HTERT RPE-1 (cell line): ENCODE measurements around the gene BCAS3.

Experiments used
- in situ Hi-C: fragments of 300-500 bp; cut with MboI; formaldehyde crosslinking; loops from 4 replicates; pipeline ENCODE4 v1.14.3; 2020; ENCODE audit warnings: low sequenced_read_pairs

Gene BCAS3

DNA sequence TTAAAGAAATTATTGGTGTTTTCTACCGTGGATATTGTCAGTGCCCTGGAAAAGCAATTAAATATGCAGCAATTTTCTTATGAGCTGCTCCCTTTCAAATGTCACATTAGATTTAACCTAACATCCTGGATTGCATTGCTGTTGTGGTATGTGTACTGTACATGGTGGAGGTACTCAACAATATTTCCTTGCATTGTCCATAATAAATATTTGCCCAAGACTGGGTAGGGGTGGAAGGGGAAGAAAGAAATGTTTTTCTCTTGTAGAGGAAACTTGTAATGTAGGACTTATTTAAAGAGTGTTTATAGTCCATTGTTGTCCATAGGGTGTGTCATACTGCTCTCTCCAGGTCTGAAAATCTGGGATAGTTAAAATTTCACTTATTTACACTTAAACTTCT is 375.8 kb downstream of the BCAS3 start:
- in situ Hi-C loops = no loop called here

DNA sequence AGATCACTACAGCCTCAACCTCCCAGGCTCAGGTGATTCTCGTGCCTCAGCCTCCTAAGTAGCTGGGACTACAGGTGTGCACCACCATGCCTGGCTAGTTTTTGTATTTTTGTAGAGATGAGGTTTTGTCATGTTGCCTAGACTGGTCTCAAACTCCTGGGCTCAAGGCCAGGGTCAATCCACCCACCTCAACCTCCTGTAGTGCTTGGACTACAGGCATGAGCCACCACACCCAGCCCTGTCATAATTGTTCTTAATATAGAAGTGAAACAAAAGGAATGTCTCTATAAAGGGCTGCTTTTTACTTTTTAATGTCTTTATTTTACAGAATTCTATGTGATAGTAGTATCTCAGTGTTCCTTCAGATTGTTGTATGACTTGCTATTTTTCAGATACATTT is 376.8 kb downstream of the BCAS3 start:
- in situ Hi-C loops = no loop called here

DNA sequence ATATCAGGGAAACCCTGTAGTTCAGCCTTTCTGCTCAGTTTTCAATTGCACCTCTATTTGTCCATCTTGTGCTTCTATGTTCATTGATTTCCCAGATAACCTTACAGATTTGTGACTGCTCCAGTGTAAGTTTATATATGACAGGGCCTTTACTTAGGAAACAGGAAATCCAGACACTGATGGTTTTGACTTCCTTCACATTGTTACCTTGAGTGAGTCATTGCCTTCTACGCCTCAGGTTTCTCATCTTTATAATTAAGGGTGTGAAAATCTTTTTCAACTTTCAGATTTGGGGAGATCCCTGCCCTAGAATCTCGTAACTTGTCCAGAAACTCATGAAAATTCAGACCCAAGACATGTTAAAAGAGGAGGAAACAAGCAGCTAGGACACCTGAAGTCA is 379.6 kb downstream of the BCAS3 start:
- in situ Hi-C loops = no loop called here

DNA sequence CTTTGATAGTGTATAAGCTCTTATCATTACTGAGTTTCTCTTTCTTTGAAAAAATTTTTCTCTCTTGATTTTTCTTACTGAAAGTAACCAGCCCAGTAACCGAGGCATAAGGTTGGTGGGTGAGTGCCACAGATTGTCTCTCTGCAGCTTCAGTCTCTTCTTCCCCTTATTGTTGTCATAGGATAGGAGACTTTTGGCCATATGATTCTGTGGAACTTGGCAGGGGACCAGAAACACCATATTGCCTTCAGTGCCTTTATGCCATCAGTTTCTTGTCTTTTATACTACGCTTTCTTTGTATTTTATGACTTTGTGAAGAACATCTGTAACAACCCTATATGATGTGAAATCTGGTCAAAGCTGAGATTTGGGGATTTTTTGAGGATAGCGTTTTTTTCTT is 380.4 kb downstream of the BCAS3 start:
- in situ Hi-C loops = no loop called here

DNA sequence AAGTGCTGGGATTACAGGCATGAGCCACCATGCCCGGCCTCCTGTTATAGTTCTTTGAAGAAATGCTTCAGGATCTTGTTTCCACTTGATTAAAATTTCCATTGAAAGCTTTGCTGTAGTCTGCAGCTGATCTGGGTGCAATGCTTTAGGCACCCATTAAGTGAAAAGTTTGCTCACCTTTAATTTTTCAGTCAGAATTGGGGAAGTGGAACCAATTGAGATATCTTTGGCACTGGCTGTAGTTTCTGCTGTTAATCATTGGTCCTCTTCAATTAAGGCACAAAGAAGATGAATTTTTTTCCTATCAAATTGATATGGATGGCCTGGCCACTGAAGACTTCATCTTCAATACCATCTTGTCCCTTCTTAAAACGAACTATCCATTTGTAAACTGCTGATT is 385.9 kb downstream of the BCAS3 start:
- in situ Hi-C loops = no loop called here

DNA sequence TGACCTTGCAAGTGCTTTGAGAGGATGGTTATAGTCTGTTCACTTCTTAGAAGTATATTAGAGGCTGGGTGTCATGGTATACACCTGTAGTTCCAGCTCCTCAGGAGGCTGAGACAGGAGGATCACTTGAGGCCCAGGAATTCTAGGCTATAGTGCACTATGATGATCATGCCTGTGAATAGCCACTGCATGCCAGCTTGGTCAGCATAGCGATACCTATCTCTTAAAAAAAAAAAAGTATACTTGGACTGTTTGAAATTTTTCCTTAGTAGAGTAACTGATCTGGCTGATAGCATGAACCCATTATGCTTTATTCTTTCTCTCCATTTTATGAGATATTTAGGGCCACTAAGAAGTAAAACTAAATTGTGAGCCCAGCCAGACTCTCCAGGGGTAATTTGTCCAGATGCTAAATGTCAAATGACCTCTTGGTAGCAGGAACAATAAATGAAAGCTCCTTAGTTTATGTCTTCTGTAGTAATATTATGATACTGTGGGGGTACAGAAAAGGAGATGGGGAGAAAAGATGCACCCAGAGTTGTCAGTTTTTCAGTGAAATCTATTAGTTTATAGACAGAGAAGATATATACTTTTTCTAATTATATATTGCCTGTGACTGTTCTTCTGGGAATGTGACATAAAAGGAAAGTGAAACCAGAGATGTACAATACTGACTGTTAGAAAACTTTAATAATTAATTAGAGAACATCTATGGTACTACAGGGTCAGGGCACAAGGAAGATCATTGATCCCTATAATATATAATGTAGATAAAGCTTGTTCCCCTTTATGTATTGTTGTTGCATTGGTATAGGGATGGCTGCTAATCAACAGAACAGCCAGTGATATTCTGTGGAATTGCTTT is 386.7 kb downstream of the BCAS3 start:
- in situ Hi-C loops = no loop called here

DNA sequence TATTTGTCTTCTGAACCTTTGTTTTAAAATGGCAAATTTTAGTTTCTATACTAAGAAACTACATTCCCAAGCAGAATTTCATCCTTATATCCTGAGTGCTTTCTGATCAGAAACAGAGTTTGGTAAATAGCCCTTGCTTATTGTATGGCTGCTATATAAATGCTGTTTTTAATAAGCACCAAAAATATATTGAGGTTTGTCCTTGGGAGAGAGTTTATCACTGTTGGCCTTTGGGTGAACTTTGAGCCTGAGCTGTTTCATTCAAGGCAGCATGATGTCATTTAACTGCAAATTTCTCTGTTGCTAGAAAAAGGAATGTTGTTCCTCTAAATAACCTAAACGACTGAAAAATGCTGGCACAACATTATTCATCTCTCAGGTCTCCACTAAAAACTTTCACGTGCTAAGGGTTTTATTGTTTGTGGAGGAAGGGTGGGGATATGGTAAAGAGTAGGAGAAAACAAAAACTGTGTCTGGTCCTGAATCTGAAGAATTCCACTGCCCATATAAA is 387.7 kb downstream of the BCAS3 start:
- in situ Hi-C loops = no loop called here

DNA sequence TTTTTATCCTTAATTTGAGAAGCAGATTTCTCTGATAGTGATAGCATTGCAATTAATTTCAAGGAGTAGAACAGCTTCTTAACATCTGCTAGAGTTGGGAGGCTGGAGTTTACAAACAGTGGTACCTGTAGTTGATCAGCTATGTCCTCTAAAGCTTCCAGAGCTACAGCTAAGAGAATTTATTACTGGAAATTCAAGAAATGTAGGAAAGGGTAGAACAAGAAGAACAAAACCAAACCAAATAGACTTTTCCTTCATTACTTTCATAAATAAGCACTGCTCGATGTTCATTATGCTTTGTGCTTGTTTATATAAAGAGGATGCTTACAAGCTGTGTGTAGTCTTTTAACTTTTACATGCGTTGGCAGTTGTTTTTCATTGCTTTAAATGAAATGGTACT is 388.4 kb downstream of the BCAS3 start:
- in situ Hi-C loops = no loop called here

DNA sequence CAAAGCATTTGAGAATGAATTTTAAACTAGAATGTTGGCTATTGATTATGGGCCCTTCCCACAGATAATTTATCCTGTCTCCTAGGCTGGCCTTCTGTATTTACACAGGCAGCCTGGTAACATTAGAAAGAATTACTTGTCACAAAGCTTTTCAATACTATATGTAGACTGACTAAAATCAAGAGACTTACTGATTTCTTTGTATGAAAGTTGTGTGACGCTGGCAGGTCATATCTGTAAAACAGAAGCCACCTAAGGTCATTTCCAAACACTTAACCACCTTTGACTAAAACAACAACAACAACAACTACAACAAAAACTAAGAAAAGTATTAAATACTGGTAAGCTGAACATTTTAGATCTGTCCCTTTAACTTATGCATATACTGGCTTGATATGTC is 393.0 kb downstream of the BCAS3 start:
- in situ Hi-C loops = no loop called here

DNA sequence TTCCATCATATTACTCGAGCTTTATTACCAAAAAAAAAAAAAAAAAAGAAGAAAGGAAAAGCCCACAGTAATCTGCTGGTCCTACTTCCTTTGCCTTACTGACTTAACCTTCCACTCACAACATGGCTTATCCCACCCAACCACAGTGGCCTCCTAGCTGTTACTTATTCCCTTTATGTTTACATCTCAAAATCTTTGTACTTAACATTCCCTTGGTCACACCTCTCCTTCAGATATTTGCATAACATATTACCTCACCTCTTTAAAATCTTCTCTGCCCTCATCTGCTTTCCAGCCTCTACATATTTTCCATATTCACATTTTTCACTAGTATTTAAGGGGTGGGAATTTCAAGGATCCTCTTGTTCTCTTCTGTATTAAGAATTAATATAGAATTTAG is 395.0 kb downstream of the BCAS3 start:
- in situ Hi-C loops = no loop called here

DNA sequence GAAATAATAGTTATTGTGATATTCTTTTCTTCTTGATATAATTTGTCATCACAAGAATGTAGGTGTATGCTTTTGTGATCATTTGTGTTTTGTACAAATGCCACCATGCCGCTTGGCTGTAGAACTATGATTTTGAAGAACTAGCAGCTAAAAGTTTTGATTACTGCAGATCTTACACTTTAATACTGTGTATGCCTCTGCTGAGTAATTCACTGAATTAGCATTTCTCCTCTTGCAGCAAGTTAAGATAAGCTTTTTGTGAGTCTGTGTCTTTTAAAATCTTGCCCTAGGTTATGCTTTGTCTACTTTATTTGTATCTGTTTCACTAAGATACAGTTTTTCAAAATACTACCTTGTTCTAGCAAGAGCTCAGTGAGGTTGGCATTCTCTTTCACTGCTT is 395.5 kb downstream of the BCAS3 start:
- in situ Hi-C loops = no loop called here

DNA sequence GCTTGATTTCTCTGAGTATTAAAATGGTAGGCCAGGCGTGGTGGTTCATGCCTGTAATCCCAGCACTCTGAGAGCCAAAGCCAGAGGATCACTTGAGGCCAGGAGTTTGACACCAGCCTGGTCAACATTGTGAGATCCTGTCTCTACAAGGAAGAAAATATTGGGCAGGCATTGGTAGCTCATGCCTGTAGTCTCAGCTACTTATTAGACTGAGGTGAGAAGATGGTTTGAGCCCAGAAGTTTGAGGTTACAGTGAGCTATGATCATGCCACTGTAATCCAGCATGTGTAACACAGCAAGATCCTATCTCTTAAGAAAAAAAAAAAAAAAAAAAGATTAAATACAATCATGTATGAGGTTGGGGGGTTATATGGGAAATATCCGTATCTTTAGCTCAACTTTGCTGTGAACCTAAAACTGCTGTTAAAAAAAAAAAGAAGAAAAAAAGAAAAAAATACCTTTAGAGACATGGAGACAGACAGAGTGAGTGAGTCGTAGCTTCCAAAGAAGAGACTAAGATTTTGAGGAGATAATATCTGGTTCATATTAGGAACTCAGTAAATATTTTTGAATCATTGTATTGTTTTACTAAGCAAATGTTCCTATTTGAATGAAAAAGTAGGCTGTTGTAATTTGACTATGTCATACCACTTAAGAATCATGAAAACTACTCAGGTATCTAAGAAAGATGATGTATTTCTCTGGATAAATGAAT is 396.3 kb downstream of the BCAS3 start:
- in situ Hi-C loops = no loop called here

DNA sequence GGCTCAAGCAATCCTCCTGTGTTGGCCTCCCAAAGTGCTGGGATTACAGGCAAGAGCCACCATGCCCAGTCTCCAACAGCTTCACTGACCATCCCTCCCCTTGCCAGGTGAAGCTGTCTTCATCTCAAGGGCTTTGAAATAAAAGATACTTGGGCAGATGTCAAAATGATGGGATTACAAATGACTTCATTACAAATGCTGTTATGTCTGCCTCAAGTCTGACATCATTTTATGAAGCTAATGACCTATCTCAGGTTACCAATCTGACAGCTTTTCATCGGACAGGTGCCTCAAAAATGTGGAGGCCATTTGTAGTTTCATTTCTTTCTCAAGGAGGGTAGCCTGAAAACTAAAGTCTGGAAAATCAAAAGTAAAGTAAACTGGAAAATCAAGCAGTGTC is 398.3 kb downstream of the BCAS3 start:
- in situ Hi-C loops = no loop called here

DNA sequence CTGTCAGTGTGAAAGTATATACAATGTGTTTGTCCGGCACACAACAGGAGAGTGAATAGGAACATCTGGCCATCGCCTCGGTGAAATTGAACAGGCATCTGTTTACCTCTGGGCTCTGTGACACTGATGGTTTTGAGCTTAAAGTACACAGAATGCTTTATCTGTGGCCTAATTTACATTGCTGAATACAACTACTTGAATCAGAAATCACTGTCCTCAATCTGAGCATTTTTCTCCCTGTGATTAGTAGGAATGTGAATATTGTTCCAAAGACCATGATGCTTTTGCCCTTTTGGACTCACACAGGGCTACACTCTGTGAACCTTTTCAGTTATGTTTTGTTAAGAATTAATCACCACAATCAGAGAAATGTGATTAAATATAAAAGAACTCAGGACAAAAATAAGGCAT is 399.0 kb downstream of the BCAS3 start:
- in situ Hi-C loops = no loop called here

DNA sequence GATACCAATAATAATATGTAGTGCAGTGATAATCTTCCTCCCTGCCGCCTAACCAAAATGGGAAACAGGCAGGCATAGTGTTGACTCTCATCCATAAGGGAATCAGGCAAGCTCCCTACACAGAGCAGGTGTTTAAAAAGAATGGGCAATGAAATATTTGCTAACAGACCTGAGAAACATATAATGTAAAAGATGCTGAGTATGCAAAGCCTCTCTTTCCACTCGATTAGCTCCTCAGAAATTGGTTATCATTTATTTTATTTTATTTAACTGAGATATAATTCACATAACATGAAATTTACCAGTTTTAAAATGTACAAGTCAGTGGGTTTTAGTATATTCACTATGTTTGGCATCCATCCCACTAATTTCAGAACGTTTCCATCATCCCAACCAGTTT is 404.3 kb downstream of the BCAS3 start:
- in situ Hi-C loops = no loop called here

DNA sequence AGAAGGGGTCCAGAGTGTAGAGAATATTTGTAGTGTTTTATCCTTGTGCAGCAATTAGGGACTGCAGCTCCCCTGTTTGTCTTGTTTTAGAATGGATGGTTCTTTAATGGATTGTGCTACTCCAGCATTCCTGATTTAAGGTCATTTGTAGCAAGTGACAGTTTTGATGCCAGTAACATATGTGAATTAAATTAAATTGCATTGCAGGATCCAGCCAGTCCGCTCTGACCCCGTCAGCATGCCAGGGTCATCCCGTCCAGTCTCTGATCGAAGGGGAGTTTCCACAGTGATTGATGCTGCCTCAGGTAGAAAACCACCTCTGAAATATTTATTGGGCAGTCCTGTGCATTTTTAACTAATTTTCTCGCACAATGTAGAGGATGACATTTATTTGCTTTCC is 406.6 kb downstream of the BCAS3 start:
- in situ Hi-C loops = no loop called here

DNA sequence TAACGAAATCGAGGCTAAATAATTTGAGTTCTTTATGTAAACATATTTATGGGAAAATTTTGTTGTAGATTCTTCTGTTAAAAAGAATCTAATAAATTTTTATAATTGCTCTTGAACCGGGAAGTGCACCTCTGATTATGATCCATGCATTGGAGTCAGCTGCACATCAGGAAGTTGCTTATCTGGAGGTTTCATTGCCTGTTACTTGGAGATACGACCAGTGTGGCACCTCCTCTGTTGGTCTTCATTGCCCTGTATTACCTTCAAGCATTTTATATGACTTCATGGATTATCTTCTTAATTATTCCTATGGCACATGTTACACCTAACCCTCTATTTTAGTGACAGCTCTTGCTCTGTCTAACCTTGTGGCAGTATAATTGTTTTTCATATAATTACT is 409.4 kb downstream of the BCAS3 start:
- in situ Hi-C loops = no loop called here

DNA sequence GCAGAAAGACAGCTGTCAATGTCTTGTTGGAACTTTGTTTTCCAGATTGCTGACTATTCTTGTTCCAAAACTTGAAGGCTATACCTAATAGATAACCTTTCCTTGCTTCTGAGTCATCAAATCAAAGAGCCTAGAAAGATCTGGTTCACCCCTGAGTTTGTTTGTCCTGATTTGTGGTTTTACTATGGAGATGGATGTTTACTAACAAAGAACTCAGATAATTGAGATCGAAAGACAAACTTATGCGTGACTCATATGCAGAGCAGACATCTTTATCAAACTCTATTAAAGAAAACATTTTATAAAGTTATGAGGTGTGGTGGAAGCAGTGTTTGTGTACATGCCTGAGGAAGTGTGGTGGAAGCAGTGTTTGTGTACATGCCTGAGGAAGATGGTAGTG is 410.9 kb downstream of the BCAS3 start:
- in situ Hi-C loops = no loop called here

DNA sequence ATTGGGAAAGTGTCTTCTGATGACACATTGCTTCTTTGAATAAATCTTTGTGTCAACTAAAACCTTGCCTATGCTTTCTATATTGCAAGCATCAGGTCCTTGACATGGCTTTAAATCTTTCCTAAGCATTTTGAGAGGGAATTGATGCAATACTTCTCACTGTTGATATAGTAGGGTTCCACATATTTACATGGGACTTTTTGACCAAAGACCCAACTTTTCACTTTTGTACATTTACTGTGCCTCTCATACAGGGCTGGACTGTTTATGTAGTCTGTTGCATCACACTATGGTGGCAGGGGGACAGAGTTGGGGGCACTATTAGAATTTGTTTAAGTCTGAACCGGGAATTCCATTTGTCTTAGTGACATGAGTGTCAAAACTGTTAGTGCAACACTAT is 413.4 kb downstream of the BCAS3 start:
- in situ Hi-C loops = no loop called here

DNA sequence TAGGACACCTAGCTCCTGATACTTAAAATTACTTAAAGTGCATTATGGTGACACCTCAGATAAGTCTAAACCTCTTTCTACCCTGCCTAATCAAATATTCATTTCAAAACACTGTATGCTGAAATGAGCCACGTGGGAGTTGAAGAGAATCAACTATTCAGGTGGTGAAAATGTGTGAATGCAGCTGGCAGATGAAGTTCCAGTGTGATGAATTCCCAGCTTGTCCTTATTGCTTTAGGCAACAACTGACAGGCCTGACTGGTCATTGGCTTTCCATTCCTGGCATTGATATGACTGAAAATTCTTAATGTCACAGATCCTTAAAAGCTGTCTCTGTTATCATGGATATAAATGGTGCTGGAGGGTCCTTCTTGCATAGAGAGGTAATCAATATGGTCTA is 420.1 kb downstream of the BCAS3 start:
- in situ Hi-C loops = no loop called here

DNA sequence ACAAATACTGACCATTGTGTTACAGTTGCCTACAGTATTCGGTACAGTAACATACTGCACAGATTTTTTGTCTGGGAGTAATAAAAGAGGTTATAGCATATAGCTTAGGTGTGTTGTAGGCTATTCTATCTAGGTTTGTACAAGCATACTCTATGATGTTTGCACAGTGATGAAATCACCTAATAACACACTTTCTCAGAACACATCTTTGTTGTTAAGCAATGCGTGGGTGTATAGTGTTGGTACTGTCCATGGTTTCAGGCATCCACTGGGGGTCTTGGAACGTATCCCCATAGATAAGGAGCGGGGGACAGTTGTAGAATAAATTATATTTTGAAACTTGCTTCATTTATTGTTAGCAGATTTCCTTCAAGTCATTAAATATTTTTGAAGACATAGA is 428.7 kb downstream of the BCAS3 start:
- in situ Hi-C loops = no loop called here

DNA sequence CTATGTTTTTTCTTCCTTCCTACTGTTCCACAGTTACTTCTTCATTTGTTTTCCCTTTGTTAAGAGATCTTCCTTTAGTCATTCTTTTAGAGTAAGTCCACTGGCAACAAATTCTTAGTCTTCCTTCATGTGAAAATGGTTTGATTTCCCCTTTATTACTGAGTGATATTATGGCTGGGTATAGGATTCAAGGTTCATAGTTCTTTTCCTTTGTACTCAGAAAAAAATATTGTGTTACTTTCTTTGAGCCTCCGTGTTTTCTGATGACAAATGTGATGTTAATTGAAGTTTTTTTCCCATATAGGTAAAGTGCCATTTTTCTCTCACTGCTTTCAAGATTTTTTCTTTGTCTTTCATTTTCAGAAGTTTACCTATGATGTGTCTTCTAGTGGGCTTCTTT is 438.9 kb downstream of the BCAS3 start:
- in situ Hi-C loops = no loop called here
